OCI-LY7 (cell line): ENCODE measurements around the gene OR13A1. TPM values are rescaled to one million over a fixed set of nuclear protein-coding genes. Genes with fewer than 3 reads are reported as not detected.
"Not testable (repeated sequence)": the region's sequence is repeated elsewhere in the genome, so short reads cannot be mapped to it uniquely, and the experiment has no call there.

Experiments
- BruUV-seq: library from RNA; stranded (reverse); fragments of 400-500 nt; replicated peaks from 2 replicates; lab custom pipeline; 2021; lab: Mats Ljungman, UMichigan
- CTCF ChIA-PET: fragments of 300-600 bp; sonication (Branson Sonifier 250); formaldehyde crosslinking; loops from one replicate; lab custom pipeline; 2022; ENCODE audit warnings: antibody characterized with exemption; ENCODE audit not compliant: unreplicated experiment; lab: Charles Lee
- POLR2A ChIA-PET: fragments of 300-600 bp; sonication (Branson Sonifier 250); formaldehyde crosslinking; loops from one replicate; lab custom pipeline; 2022; ENCODE audit warnings: antibody characterized with exemption; lab: Charles Lee
- DNase-seq: peaks from one replicate; pipeline ENCODE4 v3.0.0-alpha.2; 2015; ENCODE audit warnings: low spot score
- H2AFZ ChIP-seq: fragments of 200-600 bp; sonication (generic), shearing (Covaris generic); 2 replicates; pipeline ENCODE4 v1.6.1; 2014; ENCODE audit warnings: mild to moderate bottlenecking, antibody characterized with exemption, low read length, moderate library complexity
- H3K27ac ChIP-seq: fragments of 200-600 bp; sonication (generic); 2 replicates; pipeline ENCODE4 v1.5.1; 2014; ENCODE audit warnings: mixed run types, low read depth, mild to moderate bottlenecking, moderate library complexity, low read length, inconsistent platforms; ENCODE audit not compliant: poor library complexity, severe bottlenecking
- H3K36me3 ChIP-seq: fragments of 200-600 bp; sonication (generic); 2 replicates; pipeline ENCODE4 v1.6.1; 2014; ENCODE audit warnings: mild to moderate bottlenecking, antibody characterized with exemption, low read length, moderate library complexity, mixed read lengths; ENCODE audit not compliant: insufficient read depth
- H3K4me1 ChIP-seq: fragments of 200-600 bp; sonication (generic); 2 replicates; pipeline ENCODE4 v1.5.1; 2014; ENCODE audit warnings: mild to moderate bottlenecking, low read length; ENCODE audit not compliant: insufficient read depth, poor library complexity, severe bottlenecking
- H3K4me2 ChIP-seq: fragments of 200-600 bp; sonication (generic); 2 replicates; pipeline ENCODE4 v1.6.1; 2014; ENCODE audit warnings: mild to moderate bottlenecking, low read length
- H3K4me3 ChIP-seq: fragments of 200-600 bp; sonication (generic); 2 replicates; pipeline ENCODE4 v1.5.1; 2014; ENCODE audit warnings: mild to moderate bottlenecking, low read depth, low read length; ENCODE audit not compliant: poor library complexity, severe bottlenecking
- H3K79me2 ChIP-seq: fragments of 200-600 bp; sonication (generic); 2 replicates; pipeline ENCODE4 v1.6.1; 2016; ENCODE audit warnings: low read depth, mild to moderate bottlenecking, low read length, moderate library complexity, mixed read lengths; ENCODE audit not compliant: insufficient read depth
- H3K9me2 ChIP-seq: fragments of 200-600 bp; sonication (generic); 2 replicates; pipeline ENCODE4 v1.6.1; 2016; ENCODE audit warnings: mild to moderate bottlenecking, low read length, mixed read lengths; ENCODE audit not compliant: insufficient read depth
- H3K9me3 ChIP-seq: fragments of 200-600 bp; sonication (generic); 2 replicates; pipeline ENCODE4 v1.6.1; 2014; ENCODE audit warnings: mild to moderate bottlenecking, mixed run types, low read length, mixed read lengths
- H4K20me1 ChIP-seq: fragments of 200-600 bp; sonication (generic); 2 replicates; pipeline ENCODE4 v1.6.1; 2014; ENCODE audit warnings: mild to moderate bottlenecking, antibody characterized with exemption, low read length, moderate library complexity, mixed read lengths; ENCODE audit not compliant: insufficient read depth
- CTCF ChIP-seq: fragments of 200-600 bp; sonication (generic); conservative IDR thresholded peaks from 2 replicates; pipeline ENCODE4 v1.5.1; 2014; ENCODE audit warnings: mild to moderate bottlenecking, antibody characterized with exemption, low read length, moderate library complexity, mixed read lengths
- EZH2phosphoT487 ChIP-seq: fragments of 200-600 bp; sonication (generic); IDR thresholded peaks from 2 replicates; pipeline ENCODE4 v1.6.1; 2018; ENCODE audit warnings: low read depth, borderline replicate concordance, mild to moderate bottlenecking, mixed run types, antibody characterized with exemption, low read length, moderate library complexity, mixed read lengths
- intact Hi-C: fragments of 100-400 bp; cut with micrococcal nuclease; formaldehyde crosslinking; loops from one replicate; pipeline ENCODE4 v1.10.0; 2022; ENCODE audit not compliant: unreplicated experiment
- total RNA-seq, 2 experiments: library from RNA; depleted of rRNA in 1 of 2; stranded (reverse); fragments of >200 nt in 1 of 2; shearing (Covaris generic) in 1 of 2; gene quantifications; 2 replicates each; pipeline ENCODE4 v1.2.3, GENCODE V29; 2014 to 2022

The OR13A1 gene
- total RNA-seq, 2 experiments from 2014 or later, result 14.4 to 17.4 TPM

- no peak for TF ChIP-seq EZH2phosphoT487
- TF ChIP-seq CTCF, result no peak
- Histone ChIP-seq H4K20me1 (no peaks in the 10 kb centered on the region), H3K4me2 (no peak overlapping the region), H3K4me3 (no peak overlapping the region), H3K4me1 (no peaks in the 10 kb centered on the region), H3K27ac (no peak overlapping the region), H3K9me2 (no peaks in the 10 kb centered on the region), H3K36me3 (no peaks in the 10 kb centered on the region), H3K9me3 (no peaks in the 10 kb centered on the region), H2AFZ (no peak overlapping the region), H3K79me2 (no peaks in the 10 kb centered on the region)
- BruUV-seq, result no TSS peak
- CTCF ChIA-PET, result no interaction called here
- no peak for DNase-seq
- intact Hi-C loops, result no loop called here
- POLR2A ChIA-PET, result interaction anchor here (0.6 to 1.4 kb wide), 2 partner anchors 12 to 23 kb away, joined by 3 to 4 read pairs; no protein-coding TSS in a partner anchor
These were observed 35.2 kb downstream of the OR13A1 start for GRCh38 chr10:45280113-45280760.

- no peaks in the 10 kb centered on the region for H3K9me3 ChIP-seq
- intact Hi-C loops, result no loop called here
- H4K20me1 ChIP-seq, result no peaks in the 10 kb centered on the region
- no peaks in the 10 kb centered on the region for H3K79me2 ChIP-seq
- no peaks in the 10 kb centered on the region for H3K4me1 ChIP-seq
- ChIA-PET POLR2A (interaction anchor here (1.4 kb wide), 1 partner anchor 13 kb away, joined by 3 read pairs; no protein-coding TSS in a partner anchor), CTCF (no interaction called here)
- no peak overlapping the region for H2AFZ ChIP-seq
- no peak overlapping the region for H3K4me3 ChIP-seq
- H3K36me3 ChIP-seq, result no peaks in the 10 kb centered on the region
- no TSS peak for BruUV-seq
- DNase-seq, result no peak
- H3K4me2 ChIP-seq, result no peak overlapping the region
- TF ChIP-seq CTCF (no peak), EZH2phosphoT487 (no peak)
- H3K9me2 ChIP-seq, result no peaks in the 10 kb centered on the region
- no peak overlapping the region for H3K27ac ChIP-seq
These were observed 35.7 kb downstream of the OR13A1 start for GRCh38 chr10:45279682-45280081.

GRCh38 chr10:45278860-45279498 is 36.4 kb downstream of the OR13A1 start:
- Histone ChIP-seq H3K79me2 (no peaks in the 10 kb centered on the region), H2AFZ (no peak overlapping the region), H3K27ac (no peak overlapping the region), H3K9me3 (no peaks in the 10 kb centered on the region), H3K4me3 (no peak overlapping the region), H3K36me3 (no peaks in the 10 kb centered on the region), H3K4me1 (no peaks in the 10 kb centered on the region), H3K4me2 (no peak overlapping the region), H3K9me2 (no peaks in the 10 kb centered on the region), H4K20me1 (no peaks in the 10 kb centered on the region)
- POLR2A ChIA-PET, result interaction anchor here (1.4 kb wide), 1 partner anchor 13 kb away, joined by 3 read pairs; no protein-coding TSS in a partner anchor
- intact Hi-C loops, result no loop called here
- CTCF ChIA-PET, result no interaction called here
- TF ChIP-seq EZH2phosphoT487 (no peak), CTCF (no peak)
- BruUV-seq, result no TSS peak
- DNase-seq, result no peak

- H3K79me2 ChIP-seq, H3K4me2 ChIP-seq, H4K20me1 ChIP-seq, H3K4me3 ChIP-seq, BruUV-seq, H2AFZ ChIP-seq, H3K27ac ChIP-seq, H3K36me3 ChIP-seq, H3K9me3 ChIP-seq, CTCF ChIA-PET, DNase-seq, H3K9me2 ChIP-seq, intact Hi-C loops, H3K4me1 ChIP-seq: not testable (repeated sequence)
- POLR2A ChIA-PET, result interaction anchor here (0.7 kb wide), 1 partner anchor 132 kb away, joined by 4 read pairs; no protein-coding TSS in a partner anchor
These were observed 39.3 kb downstream of the OR13A1 start for GRCh38 chr10:45276146-45276545.
